ENCODE results near the gene VCP. TPM values are rescaled to one million over a fixed set of nuclear protein-coding genes. Genes with fewer than 3 reads are reported as not detected.

Gene VCP
- total and polyA plus RNA-seq, 2 experiments from 2014 or later, result 130 to 408 TPM

GRCh38 chr9:35042891-35043545 lies 29.4 kb downstream of the VCP start:
- Histone ChIP-seq H4K20me1 (replicated peaks; ENCODE audit: insufficient read depth) (no peaks in the 10 kb centered on the region), H3K79me2 (replicated peaks; ENCODE audit: insufficient read depth) (no peaks in the 10 kb centered on the region), H3K4me1 (ENCODE audit: insufficient read depth) (peaks cover 6% of the 10 kb centered on the region; the same call in 1 of the 2 replicates), H3K4me2 (no peak overlapping the region), H3K27me3 (ENCODE audit: insufficient read depth) (no peaks in the 10 kb centered on the region), H3K4me3 (no peak overlapping the region), H3F3A (replicated peaks; ENCODE audit: low read depth) (no peaks in the 10 kb centered on the region), H3K36me3 (ENCODE audit: insufficient read depth) (no peaks in the 10 kb centered on the region), H3K9me2 (ENCODE audit: insufficient read depth) (peaks cover 8% of the 10 kb centered on the region; the same call in 1 of the 2 replicates), H3K27ac (ENCODE audit: low read depth) (no peak overlapping the region), H2AFZ (no peak overlapping the region)
- DNase-seq (ENCODE audit: low spot score) (no peak), ATAC-seq (no peak)
- H3K27ac Mint-ChIP-seq, result no peak overlapping the region
- peaks cover 41% of the 10 kb centered on the region for H3K36me3 Mint-ChIP-seq (ENCODE audit: low read depth)
- peaks cover 10% of the 10 kb centered on the region for H3K27me3 Mint-ChIP-seq (ENCODE audit: insufficient read depth, low read depth, poor library complexity)
- no peaks in the 10 kb centered on the region; the same call in 1 of the 3 replicates for H3K9me3 Mint-ChIP-seq
- H3K4me1 Mint-ChIP-seq, result peaks cover 18% of the 10 kb centered on the region
- no peak overlapping the region for H3K4me3 Mint-ChIP-seq
- TF ChIP-seq NANOG (IDR thresholded peaks at IDR 0.05; ENCODE audit: borderline replicate concordance) (no peak), CREB1 (CRISPR knock-in tag; IDR thresholded peaks at IDR 0.05; ENCODE audit: low read depth) (no peak), ZNF462 (CRISPR knock-in tag; IDR thresholded peaks at IDR 0.05) (no peak), STAT1 (IDR thresholded peaks at IDR 0.05; ENCODE audit: unreplicated experiment) (no peak), EZH2phosphoT487 (IDR thresholded peaks at IDR 0.05; ENCODE audit: unreplicated experiment) (no peak), EZH2 (IDR thresholded peaks at IDR 0.05; ENCODE audit: low read depth, unreplicated experiment) (no peak), POLR2AphosphoS5 (IDR thresholded peaks at IDR 0.05; ENCODE audit: low read depth) (no peak), JUNB (IDR thresholded peaks at IDR 0.05; ENCODE audit: unreplicated experiment) (no peak), ETS1 (IDR thresholded peaks at IDR 0.05) (no peak), ZNF331 (CRISPR knock-in tag; IDR thresholded peaks at IDR 0.05; ENCODE audit: low read depth) (no peak), ZNF114 (CRISPR knock-in tag; IDR thresholded peaks at IDR 0.05) (no peak)
- TF ChIP-seq, protein P1, sequence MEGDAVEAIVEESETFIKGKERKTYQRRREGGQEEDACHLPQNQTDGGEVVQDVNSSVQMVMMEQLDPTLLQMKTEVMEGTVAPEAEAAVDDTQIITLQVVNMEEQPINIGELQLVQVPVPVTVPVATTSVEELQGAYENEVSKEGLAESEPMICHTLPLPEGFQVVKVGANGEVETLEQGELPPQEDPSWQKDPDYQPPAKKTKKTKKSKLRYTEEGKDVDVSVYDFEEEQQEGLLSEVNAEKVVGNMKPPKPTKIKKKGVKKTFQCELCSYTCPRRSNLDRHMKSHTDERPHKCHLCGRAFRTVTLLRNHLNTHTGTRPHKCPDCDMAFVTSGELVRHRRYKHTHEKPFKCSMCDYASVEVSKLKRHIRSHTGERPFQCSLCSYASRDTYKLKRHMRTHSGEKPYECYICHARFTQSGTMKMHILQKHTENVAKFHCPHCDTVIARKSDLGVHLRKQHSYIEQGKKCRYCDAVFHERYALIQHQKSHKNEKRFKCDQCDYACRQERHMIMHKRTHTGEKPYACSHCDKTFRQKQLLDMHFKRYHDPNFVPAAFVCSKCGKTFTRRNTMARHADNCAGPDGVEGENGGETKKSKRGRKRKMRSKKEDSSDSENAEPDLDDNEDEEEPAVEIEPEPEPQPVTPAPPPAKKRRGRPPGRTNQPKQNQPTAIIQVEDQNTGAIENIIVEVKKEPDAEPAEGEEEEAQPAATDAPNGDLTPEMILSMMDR (conservative IDR thresholded peaks at IDR 0.05; ENCODE audit: low read depth in 2 of 2), result no peak
- TF ChIP-seq, protein P2, sequence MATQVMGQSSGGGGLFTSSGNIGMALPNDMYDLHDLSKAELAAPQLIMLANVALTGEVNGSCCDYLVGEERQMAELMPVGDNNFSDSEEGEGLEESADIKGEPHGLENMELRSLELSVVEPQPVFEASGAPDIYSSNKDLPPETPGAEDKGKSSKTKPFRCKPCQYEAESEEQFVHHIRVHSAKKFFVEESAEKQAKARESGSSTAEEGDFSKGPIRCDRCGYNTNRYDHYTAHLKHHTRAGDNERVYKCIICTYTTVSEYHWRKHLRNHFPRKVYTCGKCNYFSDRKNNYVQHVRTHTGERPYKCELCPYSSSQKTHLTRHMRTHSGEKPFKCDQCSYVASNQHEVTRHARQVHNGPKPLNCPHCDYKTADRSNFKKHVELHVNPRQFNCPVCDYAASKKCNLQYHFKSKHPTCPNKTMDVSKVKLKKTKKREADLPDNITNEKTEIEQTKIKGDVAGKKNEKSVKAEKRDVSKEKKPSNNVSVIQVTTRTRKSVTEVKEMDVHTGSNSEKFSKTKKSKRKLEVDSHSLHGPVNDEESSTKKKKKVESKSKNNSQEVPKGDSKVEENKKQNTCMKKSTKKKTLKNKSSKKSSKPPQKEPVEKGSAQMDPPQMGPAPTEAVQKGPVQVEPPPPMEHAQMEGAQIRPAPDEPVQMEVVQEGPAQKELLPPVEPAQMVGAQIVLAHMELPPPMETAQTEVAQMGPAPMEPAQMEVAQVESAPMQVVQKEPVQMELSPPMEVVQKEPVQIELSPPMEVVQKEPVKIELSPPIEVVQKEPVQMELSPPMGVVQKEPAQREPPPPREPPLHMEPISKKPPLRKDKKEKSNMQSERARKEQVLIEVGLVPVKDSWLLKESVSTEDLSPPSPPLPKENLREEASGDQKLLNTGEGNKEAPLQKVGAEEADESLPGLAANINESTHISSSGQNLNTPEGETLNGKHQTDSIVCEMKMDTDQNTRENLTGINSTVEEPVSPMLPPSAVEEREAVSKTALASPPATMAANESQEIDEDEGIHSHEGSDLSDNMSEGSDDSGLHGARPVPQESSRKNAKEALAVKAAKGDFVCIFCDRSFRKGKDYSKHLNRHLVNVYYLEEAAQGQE (IDR thresholded peaks at IDR 0.05; ENCODE audit: unreplicated experiment), result no peak
